Measurements from ENCODE around the gene ENPP7.
"Not testable (repeated sequence)": the region's sequence is repeated elsewhere in the genome, so short reads cannot be mapped to it uniquely, and the experiment has no call there.

- TF ChIP-seq CTCF, POLR2AphosphoS5, POLR2A (IDR thresholded peaks at IDR 0.05): not testable (repeated sequence)
Observed at GRCh38 chr17:79754903-79755302, 24.2 kb downstream of the ENPP7 start.
